Right lung (tissue), 10 donors: Measurements from ENCODE around the gene CNMD. TPM values are rescaled to one million over a fixed set of nuclear protein-coding genes. Genes with fewer than 3 reads are reported as not detected.

Source experiments
- DNase-seq, 2 donors: peaks; one replicate each; pipeline ENCODE4 v3.0.0-alpha.2; 2013
- long read RNA-seq, 8 donors: transcript quantifications; one replicate each; lab custom pipeline, GENCODE V29; 2026
- polyA plus RNA-seq, 5 donors: library from polyadenylated mRNA; unstranded; fragments of 120-200 nt; gene quantifications; one replicate each; pipeline versions ENCODE4 v1.2.1 to v1.2.3, GENCODE V29; 2013; ENCODE audit warnings: inconsistent platforms in 1 of 5, low replicate concordance in 1 of 5; ENCODE audit not compliant: insufficient read length in 5 of 5, insufficient read depth in 1 of 5

The CNMD gene
- 1 to 10 TPM; 4.3 to 9.8 (median 9.1) TPM for polyA plus RNA-seq
- long read RNA-seq, donor 1, partial matches to known transcripts, result 0 of 2 reads
- long read RNA-seq, donor 1, other reads (novel, unspliced or antisense), result 0 of 2 reads
- long read RNA-seq, donor 2, result 0 reads
- long read RNA-seq, donor 3, partial matches to known transcripts, result 6 of 7 reads
- long read RNA-seq, donor 3, other reads (novel, unspliced or antisense), result 0 of 7 reads
- long read RNA-seq, donor 4, partial matches to known transcripts, result 5 of 6 reads
- long read RNA-seq, donor 4, other reads (novel, unspliced or antisense), result 0 of 6 reads
- long read RNA-seq, donor 5, partial matches to known transcripts, result 0 of 2 reads
- long read RNA-seq, donor 5, other reads (novel, unspliced or antisense), result 0 of 2 reads
- long read RNA-seq, donor 6, partial matches to known transcripts, result 0 of 4 reads
- long read RNA-seq, donor 6, other reads (novel, unspliced or antisense), result 0 of 4 reads
- long read RNA-seq, donor 7, partial matches to known transcripts, result 0 of 1 reads
- long read RNA-seq, donor 7, other reads (novel, unspliced or antisense), result 0 of 1 reads
- long read RNA-seq, donor 8, partial matches to known transcripts, result 0 of 3 reads
- long read RNA-seq, donor 8, other reads (novel, unspliced or antisense), result 0 of 3 reads

GRCh38 chr13:52739468-52740071, at the start of gene CNMD:
Gene CNMD, minus strand, starts transcription at chr13:52739820. Its CDS starts 119 bp downstream, at chr13:52739701.
- no peak for DNase-seq

DNA sequence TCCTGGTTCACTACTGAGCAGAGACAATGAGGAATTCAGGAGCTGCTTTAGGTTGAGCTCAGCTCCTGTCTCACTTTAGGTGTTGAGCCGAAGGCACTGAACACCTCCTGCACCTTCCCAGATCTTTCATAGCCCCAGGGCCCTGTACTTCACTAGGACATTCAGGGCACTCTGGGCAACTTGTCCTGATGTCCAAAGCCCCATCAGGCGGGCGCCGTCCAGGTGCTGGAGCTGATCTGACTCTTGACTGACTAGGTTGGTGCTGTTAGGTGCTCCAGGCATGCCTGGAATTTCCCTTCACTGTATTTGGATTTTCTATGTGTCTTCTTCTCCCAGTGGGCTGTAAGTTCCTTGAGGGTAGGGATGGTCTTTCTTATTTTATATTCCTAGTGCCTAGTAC, 48.4 kb upstream of the CNMD start:
- DNase-seq, result no peak

GRCh38 chr13:52787235-52787634, 47.6 kb upstream of the CNMD start:
- DNase-seq, result no peak

GRCh38 chr13:52786766-52787165, 47.1 kb upstream of the CNMD start:
- no peak for DNase-seq

DNA sequence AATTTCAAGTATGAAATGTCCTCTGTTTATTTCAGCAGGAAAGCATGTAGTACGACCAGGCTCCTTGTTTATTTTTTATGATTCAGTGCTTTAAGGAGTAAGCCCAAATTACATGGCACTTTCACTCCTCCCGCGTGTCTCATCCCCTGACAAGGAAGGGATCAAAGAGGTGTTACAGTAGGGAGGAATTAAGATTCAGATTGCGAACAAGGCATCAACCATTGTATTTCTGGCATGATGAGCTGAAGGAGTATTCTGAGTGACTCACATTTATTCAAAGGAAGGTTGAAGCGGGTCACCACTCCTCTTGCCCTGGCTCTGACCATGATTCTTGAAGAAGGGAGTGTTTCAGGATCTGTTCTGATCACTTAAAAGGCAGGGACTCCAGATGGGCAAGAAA, 46.1 kb upstream of the CNMD start:
- DNase-seq, result no peak

DNA sequence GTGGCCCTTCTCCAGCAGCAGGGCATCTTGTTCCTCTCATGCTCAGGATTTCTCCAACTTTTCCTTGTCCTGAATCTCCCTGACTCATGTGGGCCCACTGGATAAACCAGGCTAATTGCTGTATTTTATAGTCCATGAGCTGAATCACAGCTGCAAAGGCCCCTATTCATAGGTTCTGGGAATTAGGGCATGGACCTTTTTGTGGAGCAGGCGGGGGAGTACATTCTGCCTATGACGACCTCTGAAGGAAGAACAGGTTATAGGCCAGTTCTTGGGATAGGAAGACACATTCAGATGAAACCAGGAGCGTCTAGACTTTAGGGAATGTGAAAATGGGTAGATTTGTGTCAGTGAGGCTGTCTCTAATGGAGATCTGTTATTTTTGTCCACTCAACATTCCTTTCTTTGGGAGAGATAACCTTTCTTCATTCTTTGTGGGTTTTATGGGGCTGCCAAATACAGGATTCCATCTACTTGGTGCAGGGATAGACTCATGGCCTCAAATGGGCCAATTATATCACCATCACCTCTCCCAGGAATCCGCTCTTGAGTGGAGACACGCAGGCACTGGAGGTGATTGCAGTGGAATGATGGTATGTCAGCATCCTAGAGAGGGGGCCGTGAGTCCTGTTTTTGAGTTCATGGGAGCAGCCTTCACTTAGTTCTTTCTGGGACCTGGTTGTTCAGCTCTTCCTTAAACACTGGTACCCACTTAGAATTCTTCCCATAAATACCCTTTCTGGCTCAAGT, 45.1 kb upstream of the CNMD start:
- no peak for DNase-seq

DNA sequence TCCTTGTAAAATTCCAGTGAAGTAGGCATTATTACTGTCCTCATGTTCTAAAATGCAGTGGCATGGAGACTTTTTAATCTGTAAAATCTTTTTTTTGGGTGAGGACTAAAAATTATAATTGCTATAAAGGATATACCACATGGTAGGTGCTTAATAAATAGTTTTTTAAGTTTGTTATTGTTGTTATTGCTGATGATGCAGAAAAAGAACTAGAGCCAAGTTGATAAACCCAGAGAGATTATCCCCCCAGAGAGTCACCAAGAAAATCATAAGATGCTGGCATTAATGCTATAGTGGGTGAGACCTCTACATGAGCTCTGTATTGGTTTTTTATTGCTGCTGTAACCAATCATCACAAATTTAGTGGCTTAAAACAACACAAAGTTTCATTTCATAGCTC, 44.3 kb upstream of the CNMD start:
- DNase-seq, result no peak

DNA sequence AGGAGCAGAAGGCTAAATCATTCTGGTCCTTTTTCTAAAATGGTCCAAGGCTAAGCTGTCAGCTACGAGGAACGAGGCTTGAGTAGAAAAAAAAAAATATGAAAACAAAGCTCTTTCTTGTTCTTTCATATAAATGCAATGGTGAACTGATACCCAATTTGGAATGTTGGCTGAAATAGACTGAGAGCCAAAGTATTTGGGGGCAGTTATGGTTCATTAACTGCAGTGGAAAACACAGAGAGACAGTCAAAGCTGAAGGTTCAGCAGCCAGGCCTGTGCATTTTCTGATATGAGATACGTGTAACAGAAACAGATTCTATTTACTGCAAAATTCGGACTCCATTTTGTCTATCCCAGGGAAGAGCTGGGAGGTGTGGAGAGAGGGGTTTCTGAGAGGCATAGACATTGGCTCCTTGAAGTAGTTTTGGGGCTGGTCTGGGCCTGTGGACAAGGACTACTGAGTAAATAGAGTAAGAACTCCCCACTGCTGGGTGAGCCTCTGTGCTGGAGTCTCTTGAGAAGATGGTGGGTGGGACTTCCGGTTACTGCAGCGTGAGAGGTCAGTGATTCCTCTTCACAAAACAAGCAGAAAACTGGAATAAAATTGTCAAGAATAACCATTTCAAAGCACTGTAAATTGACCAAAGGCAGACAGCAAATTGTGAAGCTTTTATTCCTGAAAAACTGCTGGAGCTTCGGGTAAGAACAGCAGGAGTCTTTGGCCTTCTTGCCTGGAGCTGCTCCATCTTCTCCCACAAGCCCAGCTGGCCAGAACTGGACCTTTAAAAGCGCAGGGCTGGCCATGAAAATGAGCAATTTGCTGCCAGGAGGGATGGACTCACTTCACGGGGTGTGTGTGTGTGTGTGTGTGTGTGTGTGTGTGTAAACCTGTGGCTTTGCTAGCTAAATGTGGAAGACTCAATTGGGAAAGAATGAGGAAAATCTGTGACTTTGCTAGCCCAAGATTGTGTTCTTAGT, 43.1 kb upstream of the CNMD start:
- no peak for DNase-seq

- no peak for DNase-seq
Observed at GRCh38 chr13:52780611-52781010, 41.0 kb upstream of the CNMD start.

- DNase-seq, result no peak
Observed at GRCh38 chr13:52780092-52780491, 40.5 kb upstream of the CNMD start.

GRCh38 chr13:52779103-52779502, 39.5 kb upstream of the CNMD start:
- DNase-seq, result no peak

DNA sequence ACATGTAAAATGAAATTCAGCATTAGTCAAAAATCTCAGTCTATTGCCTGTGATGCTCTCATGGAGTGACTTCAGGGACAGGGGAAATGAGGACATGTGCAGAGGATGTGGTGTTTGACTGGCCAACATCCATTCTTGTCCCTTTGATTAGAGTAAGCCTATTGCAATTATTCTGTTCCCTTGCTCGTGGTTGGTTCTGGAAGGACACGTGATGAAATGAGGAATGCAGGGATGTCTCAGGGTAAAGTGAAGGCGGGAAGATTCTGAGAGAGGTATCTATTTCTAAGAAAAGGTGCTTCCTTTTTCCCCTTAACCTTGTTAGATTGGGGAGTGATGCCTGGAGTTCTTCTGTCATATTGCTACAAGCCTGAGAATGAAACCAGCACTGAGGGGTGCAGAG, 37.1 kb upstream of the CNMD start:
- no peak for DNase-seq

GRCh38 chr13:52775511-52775910, 35.9 kb upstream of the CNMD start:
- DNase-seq, result no peak

DNA sequence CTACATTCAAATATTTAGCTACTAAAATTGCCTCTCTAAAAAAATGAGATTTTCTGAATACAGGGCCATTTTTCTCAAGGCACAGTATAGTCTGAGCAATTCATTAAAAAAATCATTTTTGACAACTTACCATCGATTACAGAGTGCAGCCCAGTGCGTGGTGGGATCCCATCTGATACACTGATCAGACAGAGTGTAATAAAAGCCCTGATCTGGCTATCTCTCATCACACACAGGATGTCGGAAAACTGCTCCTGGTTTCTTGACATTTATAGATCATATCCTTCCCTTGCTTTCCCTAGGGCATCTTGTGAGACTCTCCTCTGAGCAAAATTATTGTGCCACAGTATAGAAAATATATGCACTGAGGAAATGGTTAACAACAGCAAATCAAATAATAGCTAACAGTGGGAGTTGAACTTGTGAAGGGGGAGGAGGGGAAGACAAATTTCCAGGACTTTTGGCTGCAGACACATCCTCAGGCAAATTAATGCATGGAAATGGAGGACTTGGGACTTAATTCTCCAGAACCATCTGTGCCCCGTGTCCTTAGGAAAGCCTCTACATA, 28.4 kb upstream of the CNMD start:
- no peak for DNase-seq

- no peak for DNase-seq
Observed at GRCh38 chr13:52765611-52766390, 26.2 kb upstream of the CNMD start.

DNA sequence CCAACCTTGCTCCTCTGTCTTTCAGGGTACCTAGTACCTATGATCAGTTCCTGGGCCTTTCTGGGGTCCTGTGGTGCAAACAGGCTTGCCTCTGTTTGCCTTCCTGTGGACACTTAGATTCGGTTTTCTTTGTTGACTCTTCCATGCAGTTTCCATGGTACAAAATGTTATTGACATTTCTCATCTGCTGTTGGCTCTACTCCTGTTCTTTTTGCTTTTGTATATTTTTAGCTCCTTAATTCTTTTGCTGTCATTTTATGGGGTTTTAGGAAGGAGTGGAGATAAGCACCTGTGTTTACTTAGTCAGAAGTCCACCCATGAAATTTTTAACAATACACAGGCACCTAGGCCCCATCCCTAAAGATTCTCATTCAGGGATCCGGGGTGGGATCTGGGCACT, 20.5 kb upstream of the CNMD start:
- no peak for DNase-seq

DNA sequence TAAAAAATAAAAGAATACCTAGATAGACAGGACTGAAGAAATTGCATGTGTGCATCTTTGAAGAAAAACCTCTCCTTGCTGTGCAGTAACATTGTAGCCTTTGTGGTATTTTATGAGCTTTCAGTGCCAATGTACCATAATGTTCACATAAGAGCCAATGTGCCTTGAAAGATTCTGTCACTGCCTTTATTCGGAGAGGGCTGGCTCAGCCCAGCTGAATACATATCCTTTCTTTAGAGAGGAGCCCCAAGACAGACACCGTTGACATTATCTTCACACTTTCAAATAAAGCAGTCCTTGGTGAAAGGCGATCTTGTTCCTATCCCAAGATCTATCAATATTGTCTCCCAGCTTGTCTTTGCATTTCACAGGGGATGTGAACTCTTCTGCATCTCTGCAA, 18.5 kb upstream of the CNMD start:
- no peak for DNase-seq

- DNase-seq, result no peak
Observed at GRCh38 chr13:52751196-52751595, 11.6 kb upstream of the CNMD start.

GRCh38 chr13:52750713-52751112, 11.1 kb upstream of the CNMD start:
- DNase-seq, result no peak

- no peak for DNase-seq
Observed at GRCh38 chr13:52749419-52749818, 9.8 kb upstream of the CNMD start.
